Endothelial cell (in vitro differentiated cells): ENCODE data around the gene MATN4. TPM values are rescaled to one million over a fixed set of nuclear protein-coding genes. Genes with fewer than 3 reads are reported as not detected.

Source experiments
- DNase-seq: peaks from one replicate; pipeline ENCODE4 v3.0.0; 2021; ENCODE audit warnings: low spot score
- H3K27ac Mint-ChIP-seq: one replicate; pipeline ENCODE4 v1.8.0; 2021; ENCODE audit warnings: mixed read lengths, inconsistent platforms; ENCODE audit not compliant: unreplicated experiment
- H3K27me3 Mint-ChIP-seq: one replicate; pipeline ENCODE4 v1.8.0; 2021; ENCODE audit warnings: mild to moderate bottlenecking, moderate library complexity, mixed read lengths, inconsistent platforms; ENCODE audit not compliant: unreplicated experiment
- H3K36me3 Mint-ChIP-seq: one replicate; pipeline ENCODE4 v1.8.0; 2021; ENCODE audit warnings: mild to moderate bottlenecking, low read depth, mixed read lengths, inconsistent platforms; ENCODE audit not compliant: unreplicated experiment
- H3K4me1 Mint-ChIP-seq: one replicate; pipeline ENCODE4 v1.8.0; 2021; ENCODE audit warnings: mild to moderate bottlenecking, mixed read lengths, inconsistent platforms; ENCODE audit not compliant: unreplicated experiment
- H3K4me3 Mint-ChIP-seq: one replicate; pipeline ENCODE4 v1.8.0; 2021; ENCODE audit warnings: mild to moderate bottlenecking, mixed read lengths, inconsistent platforms; ENCODE audit not compliant: unreplicated experiment
- H3K9me3 Mint-ChIP-seq: one replicate; pipeline ENCODE4 v1.8.0; 2021; ENCODE audit warnings: mixed read lengths, inconsistent platforms; ENCODE audit not compliant: unreplicated experiment
- total RNA-seq: library from RNA; stranded (reverse); fragmentation: NEBNext Ultra II Directional; extraction: Animal tissue kit (Norgen Biotek cat#: 25700); gene quantifications from one replicate; pipeline ENCODE4 v1.2.1, GENCODE V29; 2021; ENCODE audit not compliant: unreplicated experiment
- TF ChIP-seq, protein P1 (sequence below): fragments of 200-600 bp; sonication (generic); IDR thresholded peaks from one replicate; pipeline ENCODE4 v1.5.0; 2021; ENCODE audit warnings: antibody characterized with exemption; ENCODE audit not compliant: unreplicated experiment

Gene MATN4
- total RNA-seq, 1 donor from 2014 or later, result not detected

DNA sequence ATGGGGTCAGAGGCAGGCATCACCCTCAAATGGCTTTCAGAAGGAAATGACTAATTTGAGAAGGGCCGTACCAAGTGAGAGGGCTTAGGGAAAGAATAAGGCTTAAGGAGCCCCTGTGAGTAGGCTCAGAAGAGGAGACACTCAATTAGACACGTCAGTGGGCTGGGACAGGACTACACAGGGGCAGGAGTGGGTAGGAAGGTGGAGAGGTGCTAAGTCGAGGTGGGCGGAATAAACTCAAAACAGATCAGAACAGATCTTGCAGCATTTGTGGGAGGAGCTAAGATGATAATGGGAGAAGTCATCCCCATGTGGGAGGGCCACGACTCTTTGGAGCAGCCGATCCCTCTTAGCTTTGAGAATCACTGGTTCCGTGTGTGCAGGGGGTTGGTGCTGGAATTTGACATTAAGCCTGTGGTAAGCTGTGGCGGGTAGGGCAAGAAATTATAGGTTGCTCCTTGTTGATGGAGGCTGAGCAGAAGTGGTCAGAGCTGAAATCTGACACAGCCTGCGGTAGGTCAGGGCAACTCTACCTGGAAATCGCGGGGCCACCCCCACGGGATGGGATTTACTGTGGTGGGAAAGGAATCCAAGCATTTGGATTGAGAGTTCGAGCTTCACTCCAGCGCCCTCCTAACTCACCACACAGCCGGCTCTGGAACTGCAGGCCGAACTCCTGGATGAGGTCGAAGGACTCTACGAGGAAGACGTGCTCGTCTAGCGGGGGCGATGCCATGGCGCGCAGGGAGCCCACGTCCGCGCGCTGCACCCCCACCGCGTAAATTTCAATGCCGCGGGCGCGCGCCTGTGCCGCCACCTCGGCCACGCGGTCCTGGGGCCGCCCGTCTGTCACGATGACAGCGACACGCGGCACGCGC lies 4.3 kb downstream of the MATN4 start:
- H3K4me1 Mint-ChIP-seq, result no peaks in the 10 kb centered on the region
- H3K27ac Mint-ChIP-seq, result no peak overlapping the region
- peaks cover 10% of the 10 kb centered on the region for H3K27me3 Mint-ChIP-seq
- DNase-seq, result no peak
- no peaks in the 10 kb centered on the region for H3K9me3 Mint-ChIP-seq
- H3K4me3 Mint-ChIP-seq, result peak overlapping the region; percentile 8
- no peaks in the 10 kb centered on the region for H3K36me3 Mint-ChIP-seq
- TF ChIP-seq, protein P1, sequence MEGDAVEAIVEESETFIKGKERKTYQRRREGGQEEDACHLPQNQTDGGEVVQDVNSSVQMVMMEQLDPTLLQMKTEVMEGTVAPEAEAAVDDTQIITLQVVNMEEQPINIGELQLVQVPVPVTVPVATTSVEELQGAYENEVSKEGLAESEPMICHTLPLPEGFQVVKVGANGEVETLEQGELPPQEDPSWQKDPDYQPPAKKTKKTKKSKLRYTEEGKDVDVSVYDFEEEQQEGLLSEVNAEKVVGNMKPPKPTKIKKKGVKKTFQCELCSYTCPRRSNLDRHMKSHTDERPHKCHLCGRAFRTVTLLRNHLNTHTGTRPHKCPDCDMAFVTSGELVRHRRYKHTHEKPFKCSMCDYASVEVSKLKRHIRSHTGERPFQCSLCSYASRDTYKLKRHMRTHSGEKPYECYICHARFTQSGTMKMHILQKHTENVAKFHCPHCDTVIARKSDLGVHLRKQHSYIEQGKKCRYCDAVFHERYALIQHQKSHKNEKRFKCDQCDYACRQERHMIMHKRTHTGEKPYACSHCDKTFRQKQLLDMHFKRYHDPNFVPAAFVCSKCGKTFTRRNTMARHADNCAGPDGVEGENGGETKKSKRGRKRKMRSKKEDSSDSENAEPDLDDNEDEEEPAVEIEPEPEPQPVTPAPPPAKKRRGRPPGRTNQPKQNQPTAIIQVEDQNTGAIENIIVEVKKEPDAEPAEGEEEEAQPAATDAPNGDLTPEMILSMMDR, result no peak

DNA sequence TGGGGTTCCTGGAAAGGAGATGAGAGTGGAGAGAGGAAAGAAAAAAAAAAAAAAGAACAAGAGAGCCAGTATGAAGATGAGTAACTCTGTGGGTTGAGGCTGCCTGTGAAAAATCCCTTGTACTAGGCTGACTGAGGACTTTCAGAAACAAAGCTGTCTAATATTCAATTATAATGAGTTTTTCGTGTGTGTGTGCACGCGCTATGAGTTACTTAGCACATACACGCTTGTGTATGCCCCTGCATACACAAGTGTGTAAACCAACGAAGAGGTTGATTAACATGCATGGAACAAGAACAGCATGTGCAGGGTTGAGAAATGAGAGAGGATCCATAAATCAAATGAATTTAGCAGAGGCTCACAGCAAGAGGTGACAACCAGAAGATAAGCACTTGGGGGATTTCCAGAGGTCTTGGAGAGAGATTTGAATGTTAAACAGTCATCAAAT lies 6.3 kb downstream of the MATN4 start:
- TF ChIP-seq, protein P1, result no peak
- Mint-ChIP-seq H3K9me3 (no peaks in the 10 kb centered on the region), H3K27ac (no peak overlapping the region), H3K27me3 (peaks cover 10% of the 10 kb centered on the region), H3K4me1 (no peaks in the 10 kb centered on the region), H3K4me3 (no peak overlapping the region), H3K36me3 (no peaks in the 10 kb centered on the region)
- no peak for DNase-seq

DNA sequence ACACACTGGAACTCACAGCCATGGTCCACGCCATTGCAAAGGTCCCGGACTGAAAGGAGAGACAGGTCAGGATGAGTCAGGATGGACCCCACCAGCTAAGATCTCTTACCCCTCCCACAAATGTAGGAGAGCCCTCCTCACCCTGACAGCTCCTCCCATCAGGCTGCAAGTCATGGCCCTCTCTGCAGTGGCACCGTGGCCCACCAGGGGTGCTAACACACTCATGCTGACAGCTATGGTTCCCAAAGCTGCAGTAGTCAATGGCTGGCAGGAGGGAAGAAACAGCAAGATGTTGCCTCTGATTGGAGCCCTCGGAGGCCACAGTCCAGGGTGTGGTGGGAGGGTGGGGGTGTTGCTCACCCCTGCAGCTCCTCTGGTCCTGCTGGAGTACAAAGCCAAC lies 7.1 kb downstream of the MATN4 start:
- no peak overlapping the region for H3K27ac Mint-ChIP-seq
- H3K4me1 Mint-ChIP-seq, result no peaks in the 10 kb centered on the region
- H3K4me3 Mint-ChIP-seq, result no peak overlapping the region
- H3K36me3 Mint-ChIP-seq, result no peaks in the 10 kb centered on the region
- H3K9me3 Mint-ChIP-seq, result no peaks in the 10 kb centered on the region
- DNase-seq, result peak; percentile 74
- H3K27me3 Mint-ChIP-seq, result peaks cover 10% of the 10 kb centered on the region
- TF ChIP-seq, protein P1, result peak; percentile 52

DNA sequence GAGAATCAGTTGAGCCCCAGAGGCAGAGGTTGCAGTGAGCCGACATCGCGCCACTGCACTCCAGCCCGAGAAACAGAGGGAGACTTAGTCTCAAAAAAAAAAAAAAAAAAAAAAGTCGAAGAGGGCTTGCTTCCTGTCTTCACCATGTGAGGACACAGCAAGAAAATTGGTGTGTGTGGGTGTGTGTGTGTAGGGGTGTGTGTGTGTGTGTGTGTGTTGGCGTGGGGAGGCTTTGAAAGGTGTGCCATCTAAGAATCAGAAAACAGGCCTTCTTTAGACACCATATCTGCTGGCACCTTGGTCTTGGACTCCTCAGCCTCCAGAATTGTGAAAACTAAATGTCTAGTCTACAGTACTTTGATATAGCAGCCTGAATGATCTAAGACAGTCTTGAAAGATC lies 8.3 kb downstream of the MATN4 start:
- no peak for DNase-seq

More for the DNA sequence above, 8.3 kb downstream of the MATN4 start:
- TF ChIP-seq, protein P1, result no peak
- Mint-ChIP-seq H3K9me3 (no peaks in the 10 kb centered on the region), H3K4me1 (no peaks in the 10 kb centered on the region), H3K27me3 (peaks cover 9% of the 10 kb centered on the region), H3K36me3 (no peaks in the 10 kb centered on the region), H3K4me3 (no peak overlapping the region), H3K27ac (no peak overlapping the region)
